AG09309 (cell line): ENCODE results near the gene PDIA4.

Experiments used
- DNase-seq: peaks from one replicate; pipeline ENCODE4 v3.0.0-alpha.2; 2010; ENCODE audit warnings: low read depth
- H3K4me3 ChIP-seq: 2 replicates; pipeline ENCODE4 v1.5.1; 2011; ENCODE audit warnings: mild to moderate bottlenecking, low read depth, low read length, moderate library complexity; ENCODE audit not compliant: control insufficient read depth
- CTCF ChIP-seq: IDR thresholded peaks from 2 replicates; pipeline ENCODE4 v1.5.1; 2011; ENCODE audit warnings: mild to moderate bottlenecking, low read depth, low read length, inconsistent platforms; ENCODE audit not compliant: insufficient read depth, control insufficient read depth; ENCODE audit errors: missing control alignments

The PDIA4 gene

GRCh38 chr7:148953676-148954075 lies 74.6 kb downstream of the PDIA4 start:
- no peak for TF ChIP-seq CTCF
- DNase-seq: no peak
- no peak overlapping the region for H3K4me3 ChIP-seq
